HG03460 (cell line): ENCODE results near the gene MRPS11.
"Not testable (repeated sequence)": the region's sequence is repeated elsewhere in the genome, so short reads cannot be mapped to it uniquely, and the experiment has no call there.

Experiments
- ATAC-seq: cut with Tn5 transposase; IDR thresholded peaks from one replicate; pipeline ENCODE4 v1.9.1; 2021; ENCODE audit not compliant: unreplicated experiment

MRPS11 gene

GRCh38 chr15:88467073-88467934 is at the start of gene MRPS11, which contains the start of gene MRPL46:
TSS of gene MRPS11 (plus strand) at chr15:88467708. CDS start at chr15:88467718, 10 bp downstream.
TSS of gene MRPL46 (minus strand) at chr15:88467388. CDS start at chr15:88467377, 11 bp downstream.
- ATAC-seq = peak; percentile 88

- no peak for ATAC-seq
Measured at GRCh38 chr15:88419830-88420229, 47.7 kb upstream of the MRPS11 start.

- ATAC-seq = no peak
Measured at GRCh38 chr15:88423331-88423730, 44.2 kb upstream of the MRPS11 start.

- ATAC-seq = no peak
Measured at GRCh38 chr15:88426304-88426703, 41.2 kb upstream of the MRPS11 start.

GRCh38 chr15:88428053-88428452 is 39.5 kb upstream of the MRPS11 start:
- ATAC-seq = no peak

- ATAC-seq = no peak
Measured at GRCh38 chr15:88428805-88429605, 38.5 kb upstream of the MRPS11 start.

GRCh38 chr15:88430051-88430450 is 37.5 kb upstream of the MRPS11 start:
- no peak for ATAC-seq

- ATAC-seq = no peak
Measured at GRCh38 chr15:88431441-88431840, 36.1 kb upstream of the MRPS11 start.

GRCh38 chr15:88433046-88433685 is 34.3 kb upstream of the MRPS11 start:
- ATAC-seq = no peak

- ATAC-seq = not testable (repeated sequence)
Measured at GRCh38 chr15:88434106-88434505, 33.4 kb upstream of the MRPS11 start.

- ATAC-seq = no peak
Measured at GRCh38 chr15:88438181-88438580, 29.3 kb upstream of the MRPS11 start.

- ATAC-seq = no peak
Measured at GRCh38 chr15:88440021-88440420, 27.5 kb upstream of the MRPS11 start.

GRCh38 chr15:88441076-88441730 is 26.3 kb upstream of the MRPS11 start:
- no peak for ATAC-seq

- no peak for ATAC-seq
Measured at GRCh38 chr15:88447206-88447605, 20.3 kb upstream of the MRPS11 start.

GRCh38 chr15:88447741-88448140 is 19.8 kb upstream of the MRPS11 start:
- ATAC-seq = no peak

GRCh38 chr15:88448991-88449461 is 18.5 kb upstream of the MRPS11 start:
- no peak for ATAC-seq

- no peak for ATAC-seq
Measured at GRCh38 chr15:88449581-88449980, 17.9 kb upstream of the MRPS11 start.

GRCh38 chr15:88450125-88450798 is 17.2 kb upstream of the MRPS11 start:
- peak; percentile 65 for ATAC-seq

- ATAC-seq = no peak
Measured at GRCh38 chr15:88453651-88454050, 13.9 kb upstream of the MRPS11 start.

- ATAC-seq = no peak
Measured at GRCh38 chr15:88454236-88454635, 13.3 kb upstream of the MRPS11 start.
